Measurements from ENCODE around the gene RRP1B. TPM values are rescaled to one million over a fixed set of nuclear protein-coding genes. Genes with fewer than 3 reads are reported as not detected.

RRP1B gene
- total and polyA plus RNA-seq, 4 donors, result 7.3 to 12.6 (median 8.4) TPM

- TF ChIP-seq MAX (IDR thresholded peaks at IDR 0.05), result no peak
- no peak for TF ChIP-seq CTCF (IDR thresholded peaks at IDR 0.05; ENCODE audit: low read depth, low read length, missing input control)
- TF ChIP-seq NR2F2 (IDR thresholded peaks at IDR 0.05), result no peak
- no peak for TF ChIP-seq FOXA1 (IDR thresholded peaks at IDR 0.05)
- TF ChIP-seq HNF4A (conservative IDR thresholded peaks at IDR 0.05), result no peak
- TF ChIP-seq ATF3 (IDR thresholded peaks at IDR 0.05), result no peak
- TF ChIP-seq YY1 (IDR thresholded peaks at IDR 0.05), result no peak
- TF ChIP-seq JUND (IDR thresholded peaks at IDR 0.05), result no peak
- TF ChIP-seq RAD21 (IDR thresholded peaks at IDR 0.05), result no peak
- TF ChIP-seq HNF4G (IDR thresholded peaks at IDR 0.05), result no peak
- no peak for TF ChIP-seq REST (IDR thresholded peaks at IDR 0.05)
- no peak for TF ChIP-seq ZBTB33 (IDR thresholded peaks at IDR 0.05)
- H3K9me3 ChIP-seq (ENCODE audit: control insufficient read depth in 4 of 4, low read length in 3 of 4), result no peaks in the 10 kb centered on the region
- no peak for DNase-seq (ENCODE audit: low spot score)
- 88% methylated on average over 8 of the region's 8 CpGs for WGBS
- no peaks in the 10 kb centered on the region for H3K27me3 ChIP-seq (ENCODE audit: control insufficient read depth in 4 of 4, insufficient read depth in 4 of 4, low read length in 3 of 4)
- H3K4me1 ChIP-seq (ENCODE audit: control insufficient read depth in 4 of 4, insufficient read depth in 4 of 4, low read length in 3 of 4), result peaks cover 0 to 8% (median 2%) of the 10 kb centered on the region in 4 donors
- no peak overlapping the region for H3K27ac ChIP-seq (ENCODE audit: low read depth in 1 of 2, low read length in 2 of 2)
- H3K9ac ChIP-seq (ENCODE audit: low read depth in 1 of 2, low read length in 2 of 2), result no peak overlapping the region
- no peak overlapping the region for H3K4me3 ChIP-seq (ENCODE audit: low read depth in 1 of 3, low read length in 3 of 3)
- H3K36me3 ChIP-seq (ENCODE audit: control insufficient read depth in 4 of 4, insufficient read depth in 3 of 4, low read depth in 1 of 4, low read length in 3 of 4), result no peaks in the 10 kb centered on the region
Measured at GRCh38 chr21:43613755-43614638, 45.4 kb upstream of the RRP1B start.

GRCh38 chr21:43614839-43615238, 44.5 kb upstream of the RRP1B start:
- no peak for DNase-seq (ENCODE audit: low spot score)
- Histone ChIP-seq H3K27ac (ENCODE audit: low read depth in 1 of 2, low read length in 2 of 2) (no peak overlapping the region), H3K9ac (ENCODE audit: low read depth in 1 of 2, low read length in 2 of 2) (no peak overlapping the region), H3K9me3 (ENCODE audit: control insufficient read depth in 4 of 4, low read length in 3 of 4) (peaks cover 0 to 2% (median 0%) of the 10 kb centered on the region in 4 donors), H3K36me3 (ENCODE audit: control insufficient read depth in 4 of 4, insufficient read depth in 3 of 4, low read depth in 1 of 4, low read length in 3 of 4) (no peaks in the 10 kb centered on the region), H3K4me3 (ENCODE audit: low read depth in 1 of 3, low read length in 3 of 3) (no peak overlapping the region), H3K27me3 (ENCODE audit: control insufficient read depth in 4 of 4, insufficient read depth in 4 of 4, low read length in 3 of 4) (no peaks in the 10 kb centered on the region), H3K4me1 (ENCODE audit: control insufficient read depth in 4 of 4, insufficient read depth in 4 of 4, low read length in 3 of 4) (peaks cover 0 to 3% (median 0%) of the 10 kb centered on the region in 4 donors)
- WGBS, result 90% methylated on average over 5 of the region's 5 CpGs
- TF ChIP-seq FOXA1 (IDR thresholded peaks at IDR 0.05), result no peak
- TF ChIP-seq EGR1 (IDR thresholded peaks at IDR 0.05; ENCODE audit: low read depth in 2 of 2), result no peak
- TF ChIP-seq RAD21 (IDR thresholded peaks at IDR 0.05), result no peak
- no peak for TF ChIP-seq GABPA (IDR thresholded peaks at IDR 0.05 in 1 of 2, conservative IDR thresholded peaks at IDR 0.05 in 1 of 2)
- TF ChIP-seq FOXA2 (IDR thresholded peaks at IDR 0.05), result no peak
- TF ChIP-seq SP1 (IDR thresholded peaks at IDR 0.05), result no peak
- no peak for TF ChIP-seq CTCF (IDR thresholded peaks at IDR 0.05; ENCODE audit: low read depth, low read length, missing input control)
- TF ChIP-seq REST (IDR thresholded peaks at IDR 0.05), result no peak
- TF ChIP-seq TAF1 (conservative IDR thresholded peaks at IDR 0.05), result no peak
- TF ChIP-seq NR2F2 (IDR thresholded peaks at IDR 0.05), result no peak

Measured in liver (tissue), 9 donors.